HG03469 (cell line): Measurements from ENCODE around the gene POLG.
A peak's percentile ranks its signal among the peaks of the same experiment; 100 is the strongest.

Experiments
- ATAC-seq: cut with Tn5 transposase; IDR thresholded peaks from one replicate; pipeline ENCODE4 v1.9.1; 2021; ENCODE audit warnings: mild to moderate bottlenecking, moderate library complexity, moderate number of reproducible peaks; ENCODE audit not compliant: unreplicated experiment

POLG gene

GRCh38 chr15:89370120-89370977 is 35.7 kb upstream of the POLG start:
- no peak for ATAC-seq

GRCh38 chr15:89369341-89369947 is 34.8 kb upstream of the POLG start:
- no peak for ATAC-seq

DNA sequence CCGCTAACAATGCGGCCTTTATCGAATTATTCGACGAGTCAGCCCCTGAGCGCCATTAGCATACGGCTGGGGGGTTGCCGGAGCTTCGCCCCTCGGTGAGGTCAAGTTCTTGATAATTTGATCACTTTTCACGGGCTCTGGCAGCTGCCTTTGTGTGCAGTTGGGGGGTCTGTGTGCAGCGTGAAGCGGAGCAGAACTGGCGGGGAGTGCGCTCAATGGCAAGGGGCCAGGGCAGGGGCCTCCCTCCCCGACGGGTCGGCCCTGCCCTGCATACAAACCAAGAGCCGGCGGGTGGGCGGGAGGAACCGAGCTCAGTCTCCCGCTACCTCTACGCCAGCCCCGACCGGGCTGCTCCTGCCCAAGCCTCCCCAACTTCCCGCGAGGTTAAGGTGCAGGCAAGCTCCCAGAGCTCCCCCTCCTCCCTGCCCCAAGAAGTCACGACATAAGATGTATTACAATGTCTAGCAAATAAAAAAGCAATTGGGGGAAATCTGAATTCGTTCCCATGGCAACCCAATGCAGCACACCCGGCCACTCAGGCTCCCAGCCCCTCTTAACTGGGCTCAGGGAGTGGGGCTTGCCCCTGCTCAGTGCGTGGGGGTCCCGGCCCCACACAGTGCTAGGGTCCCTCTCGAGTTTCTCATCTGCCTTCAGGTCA is 34.1 kb upstream of the POLG start:
- ATAC-seq = no peak

GRCh38 chr15:89367485-89368451 is 33.1 kb upstream of the POLG start:
- ATAC-seq = no peak

GRCh38 chr15:89366656-89367393 is 32.2 kb upstream of the POLG start:
- ATAC-seq = no peak

DNA sequence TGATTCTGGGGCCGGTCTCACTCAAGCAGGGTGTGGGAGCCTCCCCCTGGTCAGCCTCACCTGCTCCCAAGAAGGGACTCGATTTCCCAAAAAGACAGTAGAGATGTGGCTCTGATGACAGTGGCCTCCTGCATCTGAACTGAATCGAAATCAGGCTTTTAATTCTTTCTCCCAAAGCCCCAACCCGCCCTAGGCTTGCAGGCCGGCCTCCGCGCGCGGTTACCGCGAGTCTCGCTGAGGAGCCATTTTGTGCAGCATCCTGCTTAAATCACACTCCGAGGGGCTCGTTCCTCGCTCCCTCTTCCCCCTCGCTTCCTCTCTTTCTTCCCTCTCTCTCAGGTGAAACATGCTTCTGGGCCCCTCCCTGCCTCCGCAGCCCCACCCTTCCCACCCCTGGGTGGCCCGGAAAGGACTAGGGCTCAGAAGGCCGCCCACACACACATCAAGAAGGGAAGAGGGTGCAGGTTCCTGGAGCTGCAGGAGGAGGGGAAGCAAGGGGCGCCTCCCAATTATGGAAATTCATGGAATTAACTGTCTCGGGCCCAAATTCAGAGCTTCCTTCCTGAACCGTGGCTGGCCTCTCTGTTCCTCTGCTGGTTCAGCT is 30.9 kb upstream of the POLG start:
- ATAC-seq = no peak

DNA sequence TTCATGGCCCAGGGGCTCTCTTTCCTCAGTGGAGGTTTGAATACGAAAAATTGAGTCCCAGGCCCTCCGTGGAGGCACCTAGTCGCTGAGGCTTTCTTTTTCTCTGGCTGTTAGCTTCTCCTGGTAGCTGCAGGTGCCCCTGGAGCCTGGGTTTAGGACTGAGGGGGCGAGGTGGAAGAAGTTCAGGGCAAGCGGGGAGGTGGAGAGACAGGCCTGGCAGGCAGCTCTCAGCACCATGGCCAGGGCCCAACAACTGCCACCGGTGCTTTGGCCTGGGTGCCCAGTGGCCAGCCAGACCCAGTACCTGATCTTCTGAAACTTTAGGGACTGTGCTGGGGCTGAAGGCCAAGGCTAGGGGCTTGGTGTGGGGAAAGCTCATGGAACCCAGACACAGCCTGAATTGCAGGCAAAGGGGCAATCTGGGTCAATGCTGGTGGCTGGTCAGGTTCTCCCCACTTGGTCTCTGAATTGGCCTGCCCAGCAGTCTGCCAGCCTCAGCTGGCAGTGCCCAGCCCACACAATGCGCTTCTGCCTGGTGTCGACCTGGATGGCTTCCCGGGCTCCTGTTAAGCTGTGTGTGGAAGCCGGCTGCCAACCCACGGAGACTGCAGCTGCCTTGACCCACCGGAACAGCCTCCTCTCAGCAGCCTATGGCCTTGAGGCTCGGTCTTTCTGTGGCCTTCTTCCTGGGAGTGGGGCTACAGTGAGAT is 30.3 kb upstream of the POLG start:
- no peak for ATAC-seq

DNA sequence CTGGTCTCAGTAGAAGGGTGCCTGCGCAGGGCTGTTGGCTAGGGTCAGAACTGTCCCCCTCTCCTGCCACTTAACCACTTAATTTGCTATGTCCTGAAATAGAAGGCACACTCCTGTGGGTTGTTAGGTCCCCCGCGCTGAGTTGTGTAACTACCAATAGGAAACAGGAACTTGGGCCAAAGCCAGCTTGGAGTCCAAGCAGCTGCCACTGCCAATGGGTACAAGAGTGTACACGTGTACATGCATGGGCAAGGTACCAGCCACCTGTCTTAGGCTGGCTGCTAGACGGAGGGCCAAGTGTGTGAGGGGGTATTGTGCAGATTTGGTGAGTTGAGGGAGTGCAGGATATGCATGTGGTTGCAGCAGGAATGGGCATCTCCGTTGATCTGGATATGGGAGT is 29.7 kb upstream of the POLG start:
- no peak for ATAC-seq

DNA sequence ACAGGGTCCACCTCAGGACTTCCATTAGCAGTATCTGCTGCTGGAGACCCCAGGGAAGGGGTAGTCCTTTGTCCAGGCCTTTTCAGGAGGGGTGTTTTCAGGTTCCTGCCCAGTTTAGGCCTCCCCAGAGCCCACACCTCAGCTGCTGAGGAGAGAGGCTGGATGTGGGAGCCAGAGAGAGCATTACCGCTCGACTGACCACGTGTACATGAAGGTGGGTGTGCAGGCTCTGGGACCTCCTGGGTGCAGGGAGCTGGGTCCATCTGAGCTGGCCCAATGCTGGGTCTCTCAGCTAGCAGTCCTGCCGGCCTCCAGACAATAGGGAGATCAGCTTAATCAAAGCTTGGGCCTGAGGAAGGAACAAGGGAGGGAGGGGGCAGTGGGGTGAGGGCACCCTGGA is 29.1 kb upstream of the POLG start:
- no peak for ATAC-seq

DNA sequence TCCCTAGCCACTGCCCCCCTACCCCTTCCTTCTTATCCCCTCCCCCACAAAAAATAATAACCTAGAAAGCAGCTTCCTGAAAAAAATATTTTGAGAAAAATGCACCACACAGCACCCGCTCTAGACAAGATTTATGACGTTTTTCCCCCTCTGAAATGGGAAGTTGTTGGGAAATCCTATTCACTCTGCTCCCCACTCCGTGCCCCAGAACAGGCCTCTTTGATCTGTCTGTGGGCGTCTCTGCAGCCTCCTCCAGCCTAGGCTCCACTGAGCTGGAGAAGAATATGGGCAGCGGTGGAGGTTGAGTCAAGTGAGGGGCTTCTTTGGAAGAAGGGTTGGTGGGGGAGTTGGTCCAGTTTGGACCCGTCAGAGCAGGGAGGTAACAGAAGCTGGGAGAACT is 28.5 kb upstream of the POLG start:
- no peak for ATAC-seq

DNA sequence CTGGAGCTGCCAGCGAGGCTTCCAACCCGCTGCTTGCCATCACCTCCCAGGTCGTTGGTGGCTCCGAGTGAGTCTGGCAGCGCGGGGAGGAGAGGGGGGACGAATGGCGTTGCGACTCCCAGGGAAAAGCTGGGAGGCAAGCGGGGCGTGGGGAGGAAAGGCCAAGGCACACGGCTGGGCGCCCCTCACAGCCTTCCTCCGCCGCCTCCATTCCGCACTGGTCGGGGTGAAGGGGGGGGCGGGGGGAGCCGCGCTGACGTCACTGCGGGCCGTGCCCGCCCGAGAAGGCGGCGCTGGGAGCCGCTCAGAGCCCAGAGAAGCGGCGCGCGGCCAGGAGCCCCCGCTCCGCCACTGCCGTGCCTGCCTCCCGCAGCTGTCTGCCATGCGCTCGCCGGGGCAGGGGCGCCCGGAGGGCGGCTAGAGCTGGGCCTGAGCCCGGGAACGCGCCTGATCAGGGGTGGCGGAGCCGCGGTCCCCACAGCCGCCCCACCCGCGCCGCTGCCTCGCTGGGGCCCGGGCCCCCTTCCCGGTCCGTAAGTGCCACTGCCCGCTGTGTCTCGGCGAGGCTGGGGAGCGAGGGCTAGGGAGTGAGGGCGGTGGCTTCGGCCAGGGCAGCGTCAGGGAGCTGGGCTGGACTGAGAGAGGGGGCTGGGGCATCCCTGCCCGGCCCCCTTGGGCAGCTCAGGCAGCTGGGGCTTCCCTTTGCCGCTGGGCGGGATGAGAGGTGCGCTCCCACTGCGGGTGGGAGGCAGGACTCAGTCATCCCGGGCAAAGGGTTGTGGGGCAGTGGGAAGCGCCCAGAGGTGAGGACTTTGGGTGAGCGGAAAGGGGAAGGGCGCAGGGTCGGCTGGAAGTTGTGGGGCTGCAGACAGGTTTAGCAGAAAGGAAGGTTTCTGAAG is 27.8 kb upstream of the POLG start:
- ATAC-seq = no peak

DNA sequence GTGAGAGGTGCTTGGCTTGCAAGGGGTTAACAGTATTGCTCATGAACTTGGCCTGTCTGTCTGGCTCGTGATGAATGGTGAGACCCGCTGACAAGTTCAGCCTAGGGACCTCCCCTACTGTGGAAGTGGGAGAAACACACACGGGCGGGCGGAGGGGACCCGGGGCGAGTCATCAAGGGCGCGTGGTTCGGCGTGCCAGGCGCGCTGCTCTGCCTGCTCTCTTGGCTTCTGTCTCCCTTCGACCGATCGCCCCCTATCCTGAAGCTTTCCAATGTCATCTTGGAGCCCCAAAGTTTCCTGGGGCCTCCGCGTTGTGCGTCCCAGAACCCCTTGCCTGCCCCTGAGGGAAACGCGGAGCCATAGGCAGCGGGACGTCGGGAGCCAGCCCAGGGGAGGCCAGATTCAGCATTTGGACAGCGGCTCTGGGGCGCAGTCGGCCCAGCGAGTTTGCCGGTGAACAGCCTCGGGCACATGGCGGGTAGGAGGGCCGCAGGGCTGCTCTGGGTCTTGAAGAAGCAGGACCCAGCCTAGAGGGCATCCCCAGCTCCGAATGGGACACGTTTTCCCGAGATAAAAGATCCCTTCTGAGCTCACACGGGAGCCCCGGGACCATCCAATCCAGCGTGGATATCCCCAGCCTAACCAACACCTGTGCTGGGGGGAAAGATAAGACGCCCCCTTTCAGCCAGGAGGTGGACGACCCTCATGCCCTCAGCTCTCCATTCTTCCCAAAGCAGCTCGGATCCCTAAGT is 27.0 kb upstream of the POLG start:
- no peak for ATAC-seq

DNA sequence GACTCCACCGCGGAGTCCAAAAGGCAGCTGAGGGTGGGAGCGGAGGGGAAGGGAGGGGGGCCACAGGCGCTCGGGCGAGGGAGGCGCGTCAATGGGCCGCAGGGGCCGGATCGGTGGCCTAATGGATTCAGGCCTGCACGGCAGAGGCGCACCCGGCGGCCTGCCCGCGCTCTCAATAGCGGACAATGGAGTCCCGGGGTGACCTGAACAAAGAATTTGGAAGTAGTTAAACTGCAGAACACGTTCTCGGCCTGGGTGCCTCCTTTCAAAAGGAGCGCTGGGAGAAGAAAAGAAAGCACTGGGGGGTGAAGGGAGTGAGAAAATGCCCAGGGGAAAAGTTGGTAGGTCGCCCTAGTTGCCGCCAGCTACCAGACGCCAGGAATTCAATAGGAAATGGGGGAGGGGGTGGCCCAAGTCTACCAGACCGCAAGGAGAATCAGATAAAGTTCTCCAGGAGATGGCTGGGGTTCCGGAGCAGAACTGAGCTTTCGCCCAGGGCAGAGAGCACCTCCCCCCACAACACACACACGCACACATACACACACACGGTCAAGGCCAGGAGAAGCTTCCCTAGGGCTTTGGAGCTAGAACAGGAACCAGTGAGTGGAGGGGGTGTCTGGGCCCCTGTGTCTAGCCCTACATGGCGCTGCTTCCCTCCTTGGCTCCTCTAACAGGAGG is 25.8 kb upstream of the POLG start:
- no peak for ATAC-seq

GRCh38 chr15:89359471-89360293 is 25.1 kb upstream of the POLG start:
- no peak for ATAC-seq

- peak; percentile 71 for ATAC-seq
These were observed 24.3 kb upstream of the POLG start for GRCh38 chr15:89358755-89359439.

DNA sequence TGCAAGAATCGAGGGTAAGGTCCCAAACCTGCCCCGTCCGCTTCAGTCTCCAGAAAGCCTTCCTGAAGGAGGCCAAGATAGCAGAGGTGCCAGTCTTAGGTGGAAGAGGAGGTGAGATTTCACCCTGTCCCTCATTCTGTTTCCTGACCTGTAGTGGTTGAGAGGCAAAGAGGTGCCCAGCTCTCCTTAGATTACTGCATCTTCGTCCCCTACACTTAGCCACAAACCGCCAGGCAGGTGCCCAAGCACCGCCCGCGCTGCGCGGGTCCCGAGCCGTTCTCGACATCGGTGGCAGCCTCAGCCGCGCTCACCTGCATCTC is 23.8 kb upstream of the POLG start:
- no peak for ATAC-seq
